Liver (tissue), 9 donors: ENCODE measurements around the gene PLAC1. TPM values are rescaled to one million over a fixed set of nuclear protein-coding genes. Genes with fewer than 3 reads are reported as not detected.

Source experiments
- DNase-seq: peaks from one replicate; pipeline ENCODE4 v3.0.0-alpha.2; 2017; ENCODE audit warnings: low spot score
- H3K27ac ChIP-seq, 2 donors: one replicate each; pipeline ENCODE4 v1.7.0; 2013; ENCODE audit warnings: inconsistent platforms in 2 of 2, low read length in 2 of 2, control low read depth in 1 of 2, low read depth in 1 of 2, mild to moderate bottlenecking in 1 of 2
- H3K27me3 ChIP-seq, 4 donors: one replicate each; pipeline versions ENCODE4 v1.6.1 to v1.7.0; 2013; ENCODE audit warnings: low read length in 3 of 4, inconsistent platforms in 1 of 4, mild to moderate bottlenecking in 1 of 4, moderate library complexity in 1 of 4; ENCODE audit not compliant: control insufficient read depth in 4 of 4, insufficient read depth in 4 of 4
- H3K36me3 ChIP-seq, 4 donors: one replicate each; pipeline versions ENCODE4 v1.6.1 to v1.7.0; 2013; ENCODE audit warnings: low read length in 3 of 4, mild to moderate bottlenecking in 3 of 4, low read depth in 1 of 4, moderate library complexity in 1 of 4; ENCODE audit not compliant: control insufficient read depth in 4 of 4, insufficient read depth in 3 of 4
- H3K4me1 ChIP-seq, 4 donors: one replicate each; pipeline versions ENCODE4 v1.6.1 to v1.7.0; 2013; ENCODE audit warnings: low read length in 3 of 4, mild to moderate bottlenecking in 3 of 4, moderate library complexity in 1 of 4; ENCODE audit not compliant: control insufficient read depth in 4 of 4, insufficient read depth in 4 of 4
- H3K4me3 ChIP-seq, 3 donors: one replicate each; pipeline versions ENCODE4 v1.6.1 to v1.7.0; 2013; ENCODE audit warnings: low read length in 3 of 3, control low read depth in 1 of 3, low read depth in 1 of 3, mild to moderate bottlenecking in 1 of 3
- H3K9ac ChIP-seq, 2 donors: one replicate each; pipeline ENCODE4 v1.7.0; 2013; ENCODE audit warnings: low read length in 2 of 2, mild to moderate bottlenecking in 2 of 2, moderate library complexity in 2 of 2, control low read depth in 1 of 2, low read depth in 1 of 2
- H3K9me3 ChIP-seq, 4 donors: one replicate each; pipeline versions ENCODE4 v1.6.1 to v1.7.0; 2013; ENCODE audit warnings: low read length in 3 of 4; ENCODE audit not compliant: control insufficient read depth in 4 of 4
- EGR1 ChIP-seq, 2 donors: IDR thresholded peaks; 2 replicates each; pipeline ENCODE4 v1.6.1; 2016 to 2018; ENCODE audit warnings: antibody characterized with exemption in 2 of 2, low read depth in 2 of 2
- FOXA1 ChIP-seq: IDR thresholded peaks from 2 replicates; pipeline ENCODE4 v1.6.1; 2016; ENCODE audit warnings: antibody characterized with exemption
- HNF4A ChIP-seq, 2 donors: conservative IDR thresholded peaks; 2 replicates each; pipeline ENCODE4 v1.6.1; 2016; ENCODE audit warnings: antibody characterized with exemption in 2 of 2, mild to moderate bottlenecking in 2 of 2
- HNF4G ChIP-seq: IDR thresholded peaks from 2 replicates; pipeline ENCODE4 v1.6.1; 2016; ENCODE audit warnings: antibody characterized with exemption
- JUND ChIP-seq, 2 donors: IDR thresholded peaks; 2 replicates each; pipeline ENCODE4 v1.6.1; 2016; ENCODE audit warnings: antibody characterized with exemption in 2 of 2
- NR2F2 ChIP-seq: IDR thresholded peaks from 2 replicates; pipeline ENCODE4 v1.6.1; 2016; ENCODE audit warnings: antibody characterized with exemption
- RAD21 ChIP-seq, 2 donors: IDR thresholded peaks; 2 replicates each; pipeline ENCODE4 v1.6.1; 2016; ENCODE audit warnings: antibody characterized with exemption in 2 of 2, mild to moderate bottlenecking in 2 of 2
- RXRA ChIP-seq, 2 donors: IDR thresholded peaks; 2 replicates each; pipeline ENCODE4 v1.6.1; 2017 to 2018; ENCODE audit warnings: antibody characterized with exemption in 2 of 2, mild to moderate bottlenecking in 1 of 2
- SP1 ChIP-seq: IDR thresholded peaks from 2 replicates; pipeline ENCODE4 v1.6.1; 2018; ENCODE audit warnings: antibody characterized with exemption, mild to moderate bottlenecking
- TAF1 ChIP-seq: conservative IDR thresholded peaks from 2 replicates; pipeline ENCODE4 v1.6.1; 2016; ENCODE audit warnings: antibody characterized with exemption, mild to moderate bottlenecking
- YY1 ChIP-seq: IDR thresholded peaks from 2 replicates; pipeline ENCODE4 v1.6.1; 2016; ENCODE audit warnings: antibody characterized with exemption, mild to moderate bottlenecking
- WGBS: extraction: QIAGEN DNeasy Blood & Tissue Kit; methylation state at CpG from one replicate; pipeline ENCODE4 v1.1.7; 2013; 5-methylcytosine and 5-hydroxymethylcytosine counted together
- polyA plus RNA-seq, 2 donors: library from polyadenylated mRNA; stranded (reverse) in 1 of 2; unstranded in 1 of 2; fragments of 200-250 nt in 1 of 2; fragments of >200 nt in 1 of 2; fragmentation: Nextera tagmentation in 1 of 2; extraction: Ambion mirVana in 1 of 2; gene quantifications; one replicate each; pipeline versions ENCODE4 v1.2.1 to v1.2.3, GENCODE V29; 2013 to 2015
- total RNA-seq, 2 donors: library from RNA; depleted of rRNA; stranded (reverse); fragments of >200 nt; gene quantifications; one replicate each; pipeline ENCODE4 v1.2.3, GENCODE V29; 2014
- TF ChIP-seq, protein P1 (sequence below): fragments of 150-350 bp; IDR thresholded peaks from 2 replicates; pipeline ENCODE4 v1.5.1; 2017; ENCODE audit warnings: improper control_type of control experiment, low read depth, low read length; ENCODE audit not compliant: missing input control
- TF ChIP-seq, protein P2 (sequence below): IDR thresholded peaks from 2 replicates; pipeline ENCODE4 v1.6.1; 2016; ENCODE audit warnings: antibody characterized with exemption
- donor health status: healthy.
- donor health status: healthy.
- donor health status: healthy.
- donor health status: healthy.
- donor health status: healthy.

The PLAC1 gene
- total and polyA plus RNA-seq, 4 donors, result not detected

DNA sequence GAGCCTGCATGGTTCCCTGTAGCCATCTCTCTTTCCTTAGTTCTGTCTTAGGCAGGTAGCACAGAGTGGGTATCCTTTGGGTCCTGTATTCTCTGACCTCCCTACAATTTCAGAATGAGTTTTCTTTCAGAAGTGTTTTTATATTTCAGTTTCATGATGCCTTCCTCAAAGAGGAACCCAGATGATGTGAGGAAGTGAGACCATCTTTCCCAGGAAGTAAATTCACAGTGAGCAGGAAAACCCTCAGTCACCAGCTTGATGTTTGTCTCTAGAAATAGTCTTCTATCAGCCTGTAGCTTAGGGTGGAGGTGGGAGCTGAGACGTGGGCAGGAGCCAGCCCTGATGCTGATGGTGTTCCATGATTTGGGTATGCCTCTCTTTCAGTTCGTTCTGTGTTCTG lies 16.9 kb downstream of the PLAC1 start (continued):
- TF ChIP-seq, protein P1, sequence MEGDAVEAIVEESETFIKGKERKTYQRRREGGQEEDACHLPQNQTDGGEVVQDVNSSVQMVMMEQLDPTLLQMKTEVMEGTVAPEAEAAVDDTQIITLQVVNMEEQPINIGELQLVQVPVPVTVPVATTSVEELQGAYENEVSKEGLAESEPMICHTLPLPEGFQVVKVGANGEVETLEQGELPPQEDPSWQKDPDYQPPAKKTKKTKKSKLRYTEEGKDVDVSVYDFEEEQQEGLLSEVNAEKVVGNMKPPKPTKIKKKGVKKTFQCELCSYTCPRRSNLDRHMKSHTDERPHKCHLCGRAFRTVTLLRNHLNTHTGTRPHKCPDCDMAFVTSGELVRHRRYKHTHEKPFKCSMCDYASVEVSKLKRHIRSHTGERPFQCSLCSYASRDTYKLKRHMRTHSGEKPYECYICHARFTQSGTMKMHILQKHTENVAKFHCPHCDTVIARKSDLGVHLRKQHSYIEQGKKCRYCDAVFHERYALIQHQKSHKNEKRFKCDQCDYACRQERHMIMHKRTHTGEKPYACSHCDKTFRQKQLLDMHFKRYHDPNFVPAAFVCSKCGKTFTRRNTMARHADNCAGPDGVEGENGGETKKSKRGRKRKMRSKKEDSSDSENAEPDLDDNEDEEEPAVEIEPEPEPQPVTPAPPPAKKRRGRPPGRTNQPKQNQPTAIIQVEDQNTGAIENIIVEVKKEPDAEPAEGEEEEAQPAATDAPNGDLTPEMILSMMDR, result no peak
- TF ChIP-seq HNF4G, result no peak

- no peaks in the 10 kb centered on the region for H3K4me1 ChIP-seq
- 72% methylated on average over 4 of the region's 4 CpGs for WGBS
- peaks cover 0 to 1% (median 0%) of the 10 kb centered on the region in 4 donors for H3K36me3 ChIP-seq
- TF ChIP-seq RAD21 (IDR thresholded peaks at IDR 0.05) (no peak), HNF4G (no peak), SP1 (no peak), TAF1 (no peak), FOXA1 (no peak), YY1 (no peak), NR2F2 (no peak), RXRA (IDR thresholded peaks at IDR 0.05) (no peak), JUND (IDR thresholded peaks at IDR 0.05) (no peak), HNF4A (conservative IDR thresholded peaks at IDR 0.05) (no peak)
- TF ChIP-seq, protein P2, sequence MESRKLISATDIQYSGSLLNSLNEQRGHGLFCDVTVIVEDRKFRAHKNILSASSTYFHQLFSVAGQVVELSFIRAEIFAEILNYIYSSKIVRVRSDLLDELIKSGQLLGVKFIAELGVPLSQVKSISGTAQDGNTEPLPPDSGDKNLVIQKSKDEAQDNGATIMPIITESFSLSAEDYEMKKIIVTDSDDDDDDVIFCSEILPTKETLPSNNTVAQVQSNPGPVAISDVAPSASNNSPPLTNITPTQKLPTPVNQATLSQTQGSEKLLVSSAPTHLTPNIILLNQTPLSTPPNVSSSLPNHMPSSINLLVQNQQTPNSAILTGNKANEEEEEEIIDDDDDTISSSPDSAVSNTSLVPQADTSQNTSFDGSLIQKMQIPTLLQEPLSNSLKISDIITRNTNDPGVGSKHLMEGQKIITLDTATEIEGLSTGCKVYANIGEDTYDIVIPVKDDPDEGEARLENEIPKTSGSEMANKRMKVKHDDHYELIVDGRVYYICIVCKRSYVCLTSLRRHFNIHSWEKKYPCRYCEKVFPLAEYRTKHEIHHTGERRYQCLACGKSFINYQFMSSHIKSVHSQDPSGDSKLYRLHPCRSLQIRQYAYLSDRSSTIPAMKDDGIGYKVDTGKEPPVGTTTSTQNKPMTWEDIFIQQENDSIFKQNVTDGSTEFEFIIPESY, result no peak
- peaks cover 0 to 3% (median 0%) of the 10 kb centered on the region in 4 donors for H3K9me3 ChIP-seq
- H3K9ac ChIP-seq, result no peak overlapping the region
- no peak overlapping the region for H3K27ac ChIP-seq
- H3K27me3 ChIP-seq, result no peaks in the 10 kb centered on the region
- no peak for DNase-seq
- no peak overlapping the region for H3K4me3 ChIP-seq
These were observed 17.4 kb downstream of the PLAC1 start for GRCh38 chrX:134640914-134641313.

DNA sequence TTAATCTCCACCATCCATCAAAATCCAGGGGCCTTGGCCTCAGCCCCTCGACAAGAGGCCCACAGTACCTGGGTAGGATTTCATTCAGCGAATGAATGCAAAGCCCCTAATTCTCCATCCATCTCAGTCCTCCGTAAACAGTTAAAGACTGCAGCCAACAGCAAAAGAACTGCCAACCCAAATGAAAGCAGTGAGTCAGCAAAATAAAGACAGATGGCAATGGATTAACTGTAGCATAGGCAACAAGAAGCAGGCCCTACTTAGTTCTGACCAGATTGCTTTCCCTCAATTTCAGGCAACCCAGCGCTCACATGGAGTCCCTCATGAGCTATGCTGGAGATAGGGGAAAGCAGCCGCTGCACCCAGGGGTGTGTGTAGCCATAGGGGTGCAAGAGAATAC lies 21.4 kb downstream of the PLAC1 start:
- DNase-seq, result no peak
- Histone ChIP-seq H3K4me3 (no peak overlapping the region), H3K9me3 (no peaks in the 10 kb centered on the region), H3K9ac (no peak overlapping the region), H3K4me1 (no peaks in the 10 kb centered on the region), H3K27ac (no peak overlapping the region), H3K27me3 (peaks cover 0 to 3% (median 0%) of the 10 kb centered on the region in 4 donors), H3K36me3 (peaks cover 0 to 1% (median 0%) of the 10 kb centered on the region in 4 donors)
- TF ChIP-seq EGR1 (IDR thresholded peaks at IDR 0.05; ENCODE audit: low read depth in 2 of 2), result no peak
- 93% methylated on average over 5 of the region's 5 CpGs for WGBS

DNA sequence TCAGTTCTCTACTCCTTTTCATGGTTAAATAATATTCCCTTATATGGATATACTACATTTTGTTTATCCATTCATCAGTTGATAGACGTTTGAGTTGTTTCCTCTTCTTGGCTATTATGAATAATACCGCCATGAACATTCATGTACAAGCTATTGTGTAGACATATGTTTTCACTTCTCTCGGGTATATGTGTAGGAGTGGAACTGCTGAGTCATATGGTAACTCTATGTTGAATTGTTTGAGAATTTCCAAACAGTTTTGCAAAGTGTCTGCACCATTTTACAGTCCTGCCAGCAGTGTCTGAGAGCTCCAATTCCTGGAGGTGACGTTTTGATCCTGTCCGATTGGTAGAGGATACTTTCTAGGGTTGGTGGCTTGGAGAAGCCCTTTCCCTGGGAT lies 23.6 kb downstream of the PLAC1 start:
- H3K9ac ChIP-seq, result no peak overlapping the region
- TF ChIP-seq HNF4A (conservative IDR thresholded peaks at IDR 0.05), result no peak
- H3K27me3 ChIP-seq, result peaks cover 0 to 3% (median 0%) of the 10 kb centered on the region in 4 donors
- H3K9me3 ChIP-seq, result no peaks in the 10 kb centered on the region
- H3K4me3 ChIP-seq, result no peak overlapping the region
- WGBS, result 72% methylated on average over 5 of the region's 5 CpGs
- no peak for DNase-seq
- H3K27ac ChIP-seq, result no peak overlapping the region
- no peaks in the 10 kb centered on the region for H3K36me3 ChIP-seq
- no peaks in the 10 kb centered on the region for H3K4me1 ChIP-seq
